Measurements from ENCODE around the gene ZNF500.
"Not testable (repeated sequence)": the region's sequence is repeated elsewhere in the genome, so short reads cannot be mapped to it uniquely, and the experiment has no call there.

Gene ZNF500

DNA sequence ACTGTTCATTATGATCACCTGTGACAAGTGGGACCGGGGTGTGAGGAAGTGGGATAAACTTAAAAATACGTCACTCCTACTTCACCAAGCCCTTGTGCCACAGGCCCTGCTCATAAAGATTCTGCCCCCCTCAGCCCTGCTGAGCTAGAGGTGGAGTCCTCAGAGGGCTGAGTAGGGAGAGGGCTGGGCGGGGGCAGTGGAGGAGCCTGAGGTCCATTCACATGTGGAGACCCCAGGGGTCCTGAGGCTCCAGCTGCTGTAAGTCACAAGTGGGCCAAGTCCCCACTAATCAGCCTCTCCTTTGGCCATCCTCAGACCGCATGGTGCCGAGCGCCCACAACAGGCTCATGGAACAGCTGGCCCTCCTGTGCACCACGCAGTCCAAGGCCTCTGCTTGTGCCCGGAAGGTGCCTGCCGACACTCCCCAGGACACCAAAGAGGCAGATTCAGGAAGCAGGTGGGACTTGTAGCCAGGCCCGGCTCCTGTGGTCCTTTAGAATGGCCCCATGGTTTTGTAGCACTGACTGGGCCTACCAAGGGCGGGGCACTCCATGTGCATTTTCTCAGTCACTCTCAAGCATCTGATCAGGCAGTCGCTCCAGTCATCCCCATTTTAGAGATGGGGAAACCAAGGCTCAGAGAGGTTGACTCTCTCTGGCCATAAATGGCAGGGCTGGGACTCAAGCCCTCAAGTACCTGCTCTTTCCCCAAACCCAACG, 22.2 kb downstream of the ZNF500 start:
- DNase-seq (ENCODE audit: low spot score), result no peak

DNA sequence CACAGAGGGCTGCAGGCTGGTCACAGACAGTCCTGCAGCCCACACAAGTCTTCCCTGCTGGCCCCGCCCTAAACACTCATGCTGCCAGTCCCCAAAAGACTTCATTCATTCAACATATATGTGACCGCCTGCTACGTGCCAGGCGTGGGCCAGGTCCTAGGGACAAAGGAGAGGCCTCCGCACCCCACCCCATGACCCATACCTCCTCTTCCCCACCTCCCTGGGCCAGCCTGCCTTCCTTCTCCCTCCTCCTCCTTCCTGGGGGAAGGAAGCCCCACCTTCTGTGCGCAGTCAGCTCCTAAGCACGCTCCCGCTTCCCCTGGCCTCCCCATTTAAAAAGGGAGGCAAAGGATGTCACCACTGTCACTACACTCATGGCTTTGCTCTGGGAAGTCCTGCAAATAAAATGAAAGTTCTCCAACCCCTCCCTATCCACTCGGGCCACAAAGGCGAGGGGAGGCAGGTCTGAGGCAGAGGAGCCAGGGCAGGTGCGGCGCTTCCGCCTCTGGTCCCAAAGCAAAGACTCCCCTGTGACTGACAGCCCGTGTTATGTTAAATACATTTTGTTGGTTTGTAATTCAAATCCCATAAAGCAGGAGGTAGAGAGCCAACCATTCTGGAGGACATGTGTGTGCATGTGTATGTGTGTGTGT, 23.6 kb downstream of the ZNF500 start:
- no peak for DNase-seq (ENCODE audit: low spot score)

DNA sequence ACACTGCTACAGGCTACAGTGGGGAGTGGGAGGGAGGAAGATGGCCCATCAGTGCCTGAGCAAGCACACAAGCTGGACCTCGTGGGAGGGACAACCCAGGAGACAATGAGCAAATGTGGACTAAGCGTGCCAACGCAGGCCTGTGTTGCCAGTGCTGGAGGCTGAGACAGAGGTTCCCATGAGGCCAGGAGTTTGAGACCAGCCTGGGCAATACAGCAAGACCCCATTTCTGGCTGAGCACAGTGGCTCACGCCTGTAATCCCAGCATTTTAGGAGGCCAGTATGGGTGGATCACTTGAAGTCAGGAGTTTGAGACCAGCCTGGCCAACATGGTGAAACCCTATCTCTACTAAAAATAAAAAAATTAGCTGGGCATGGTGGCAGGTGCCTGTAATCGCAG, 28.6 kb downstream of the ZNF500 start:
- DNase-seq (ENCODE audit: low spot score), result not testable (repeated sequence)

DNA sequence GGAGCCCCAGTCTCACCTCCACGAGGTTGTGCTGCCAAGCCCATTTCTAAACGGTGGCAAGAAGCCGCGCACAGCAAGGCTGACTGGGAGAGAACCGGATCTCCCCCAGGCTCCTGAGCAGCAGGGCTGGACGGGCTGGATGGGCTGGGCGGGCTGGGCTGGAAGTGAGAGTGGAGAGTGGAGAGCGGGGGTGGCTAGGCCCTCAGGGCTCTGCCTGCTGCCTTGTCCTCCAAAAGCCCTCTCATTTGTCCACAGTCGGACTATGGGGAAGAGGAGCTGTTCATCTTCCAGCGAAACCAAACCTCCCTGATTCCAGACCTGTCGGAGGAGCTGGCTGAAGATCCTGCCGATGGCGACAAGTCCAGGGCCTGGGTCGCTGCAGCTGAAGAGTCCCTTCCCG, 29.4 kb downstream of the ZNF500 start:
- DNase-seq (ENCODE audit: low spot score), result no peak

DNA sequence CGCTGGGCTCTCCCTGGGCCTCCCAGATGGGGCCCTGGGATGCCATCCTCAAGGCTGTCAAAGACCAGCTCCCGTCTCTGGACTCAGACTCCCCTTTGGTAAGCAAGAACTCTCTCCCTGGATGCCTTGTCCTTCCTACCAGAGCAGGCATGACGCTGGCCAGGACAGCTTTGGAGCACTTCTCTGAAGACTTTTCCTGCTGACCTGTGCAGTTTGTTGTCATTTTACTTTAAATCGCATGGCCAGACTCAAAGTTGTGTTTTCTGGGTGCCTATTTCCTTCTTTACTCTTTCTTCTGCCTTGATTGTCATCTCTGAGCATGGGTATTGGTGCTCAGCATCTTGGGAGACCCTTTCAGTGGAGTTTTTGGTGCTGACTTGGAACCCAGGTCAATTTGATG, 30.4 kb downstream of the ZNF500 start:
- no peak for DNase-seq (ENCODE audit: low spot score)

DNA sequence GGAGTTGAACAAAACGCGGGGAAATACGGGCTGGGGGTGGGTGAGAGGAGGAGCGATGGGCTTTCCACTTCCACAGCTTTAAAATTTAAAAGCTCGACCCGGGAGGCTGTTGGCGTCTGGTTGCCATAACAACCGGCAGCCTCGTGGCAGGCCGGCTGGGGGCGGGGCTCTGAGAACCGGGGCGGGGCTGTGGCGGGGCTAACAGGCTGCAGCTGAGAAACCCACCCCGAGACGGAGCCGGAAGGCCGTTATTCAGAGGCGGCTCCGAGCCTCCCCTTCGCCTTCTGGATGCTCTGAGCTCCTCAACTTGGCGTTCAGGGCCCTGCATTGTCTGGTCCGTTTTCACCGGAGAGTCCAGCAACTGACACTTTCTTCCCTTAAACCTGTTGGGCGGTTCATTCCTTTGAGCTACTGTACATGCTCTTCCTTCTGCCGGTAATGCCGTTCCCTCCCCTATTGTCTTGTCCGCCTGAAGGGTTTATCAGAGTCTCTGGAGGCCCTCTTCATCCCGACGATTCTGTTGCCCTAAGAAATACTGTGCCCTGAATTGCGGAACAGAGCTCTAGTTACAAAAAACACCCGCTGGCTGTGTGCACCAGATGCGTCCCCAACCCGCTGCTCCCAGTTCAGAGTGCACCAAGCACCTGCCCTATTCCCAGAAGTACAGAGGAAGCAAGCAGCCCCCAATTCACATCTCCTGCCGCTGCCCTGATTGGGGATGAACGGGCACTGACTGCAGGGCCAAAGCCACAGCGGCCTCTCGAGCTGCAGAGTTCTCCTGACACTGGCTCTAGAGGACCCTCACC, 32.0 kb downstream of the ZNF500 start:
- DNase-seq (ENCODE audit: low spot score), result peak; percentile 93

DNA sequence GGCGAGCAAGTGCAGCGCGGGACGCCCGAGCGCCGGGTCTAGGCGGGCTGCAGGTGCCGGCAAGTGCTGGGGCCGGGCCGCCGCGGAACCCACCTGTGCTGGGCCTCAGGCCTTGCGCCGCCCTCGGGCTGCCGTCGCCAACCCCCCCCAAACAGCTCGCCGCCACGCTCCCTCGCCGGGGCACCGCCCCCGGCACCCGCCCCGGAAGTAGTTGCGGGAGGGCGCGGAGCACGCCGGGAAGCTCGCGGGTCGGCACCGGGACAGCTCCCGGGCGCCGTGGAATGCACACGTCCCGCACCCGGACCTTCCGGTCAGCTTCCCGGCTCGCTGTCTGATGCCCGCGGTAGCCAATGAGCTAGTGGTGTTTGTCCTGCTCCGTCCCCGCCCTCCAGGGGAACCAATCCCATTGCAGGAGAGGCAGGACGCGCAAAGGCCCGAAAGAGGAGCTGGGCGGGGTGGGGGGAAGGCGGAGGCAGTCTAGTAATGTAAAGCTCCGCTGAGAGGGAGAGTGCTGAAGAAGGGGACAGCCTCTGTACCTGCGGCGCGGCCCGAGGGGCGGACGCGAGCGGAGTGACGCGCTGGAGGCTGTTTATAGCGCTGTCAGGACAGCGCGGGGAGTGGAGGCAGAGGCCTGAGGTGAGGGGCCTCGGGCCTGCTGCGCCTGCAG, 32.8 kb downstream of the ZNF500 start, which contains the start of the genes ANKS3 and DNAAF8:
TSS of gene ANKS3 (minus strand) at position 209 of the 667 bp plus-strand sequence. CDS start 4,122 bp downstream, outside the sequence.
TSS of gene DNAAF8 (plus strand) at position 475 of the 667 bp plus-strand sequence. CDS start 1,978 bp downstream, outside the sequence.
- DNase-seq (ENCODE audit: low spot score), result peak; percentile 99

DNA sequence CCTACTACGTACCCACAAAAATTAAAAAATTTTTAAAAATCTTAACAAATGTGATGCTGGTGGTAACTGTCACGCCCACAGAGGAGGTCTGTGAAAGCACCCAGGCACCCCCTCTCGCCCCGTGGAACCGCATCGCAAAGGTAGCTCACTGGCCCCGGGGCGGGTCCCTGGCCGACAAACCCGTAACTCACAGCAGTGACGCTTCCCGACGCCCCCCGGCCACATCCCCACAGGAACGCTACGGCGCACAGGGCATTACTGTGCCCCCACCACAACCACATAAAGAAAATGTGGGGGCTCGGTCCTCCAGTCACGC, 33.3 kb downstream of the ZNF500 start:
- DNase-seq (ENCODE audit: low spot score), result no peak

DNA sequence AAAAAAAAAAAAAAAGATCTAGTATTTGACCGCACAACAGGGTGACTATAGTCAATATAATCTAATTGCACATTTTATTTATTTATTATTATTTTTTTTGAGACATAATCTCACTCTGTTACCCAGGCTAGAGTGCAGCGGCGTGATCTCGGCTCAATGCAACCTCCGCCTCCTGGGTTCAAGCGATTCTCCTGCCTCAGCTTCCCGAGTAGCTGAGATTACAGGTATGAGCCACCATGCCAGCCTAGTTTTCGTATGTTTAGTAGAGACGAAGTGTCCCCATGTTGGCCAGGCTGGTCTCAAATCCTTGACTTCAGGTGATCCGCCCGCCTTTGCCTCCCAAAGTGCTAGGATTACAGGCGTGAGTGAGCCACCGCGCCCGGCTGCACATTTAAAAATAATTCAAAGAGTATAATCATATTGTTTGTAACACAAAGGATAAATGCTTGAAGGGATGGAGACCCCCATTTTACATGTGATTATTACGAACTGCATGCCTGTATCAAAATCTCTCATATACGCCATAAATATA, 33.7 kb downstream of the ZNF500 start:
- DNase-seq (ENCODE audit: low spot score), result no peak

DNA sequence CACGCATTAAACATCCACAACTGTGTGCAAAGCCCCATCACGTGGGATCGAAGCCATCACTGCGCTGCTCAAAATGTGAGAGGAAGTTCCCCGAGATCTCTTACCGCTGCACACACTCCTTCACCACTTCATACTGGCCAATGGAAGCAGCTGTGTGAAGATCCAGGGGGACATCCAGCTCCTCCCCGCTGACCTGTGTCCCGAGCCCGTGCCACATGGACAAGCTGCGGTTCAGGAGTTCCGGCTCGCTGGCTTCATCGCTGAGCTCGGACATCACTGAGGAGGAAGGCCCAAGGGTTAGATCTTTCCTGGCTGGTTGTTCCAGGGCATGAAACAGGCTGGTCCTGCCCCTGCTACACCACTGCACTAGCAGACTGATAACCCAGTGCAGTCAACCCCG, 37.1 kb downstream of the ZNF500 start:
- no peak for DNase-seq (ENCODE audit: low spot score)

DNA sequence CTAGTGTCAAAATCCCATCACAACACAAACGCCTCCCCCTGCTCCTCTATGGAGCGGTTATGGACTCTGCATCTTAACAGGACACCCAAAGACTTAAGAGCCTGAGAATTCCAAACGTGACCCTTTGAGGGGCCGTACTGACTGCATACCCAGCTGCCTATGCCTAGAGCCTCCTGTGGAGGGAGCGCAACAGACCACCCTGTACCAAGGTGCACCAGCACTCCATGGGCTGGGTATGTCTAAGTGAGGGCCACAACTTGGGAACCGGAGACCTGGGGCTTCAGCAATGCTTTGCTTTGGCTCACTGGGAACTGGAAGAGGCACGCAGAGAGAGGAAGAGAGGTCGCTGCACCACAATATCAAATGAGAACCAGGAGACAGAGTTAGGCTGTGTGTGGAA, 38.3 kb downstream of the ZNF500 start:
- DNase-seq (ENCODE audit: low spot score), result no peak

DNA sequence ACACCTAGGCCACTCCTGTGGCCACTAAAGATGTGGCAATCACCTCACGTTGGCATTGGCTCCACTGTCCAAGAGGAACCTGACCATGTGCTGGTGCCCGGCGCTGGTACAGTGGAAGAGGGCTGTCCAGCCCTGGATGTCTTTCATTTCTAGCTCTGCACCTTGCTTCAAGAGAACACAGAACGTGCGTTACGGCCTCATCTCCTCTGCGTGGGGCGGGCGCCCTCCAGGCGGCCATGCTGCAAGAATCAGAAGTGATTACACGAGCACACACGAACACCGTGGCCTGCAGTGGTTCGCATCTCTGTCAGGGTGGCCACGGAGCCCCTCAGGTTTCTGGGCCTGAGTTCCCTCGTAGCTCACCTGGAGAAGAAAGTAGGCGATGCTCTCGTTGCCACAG, 40.3 kb downstream of the ZNF500 start:
- DNase-seq (ENCODE audit: low spot score), result no peak

DNA sequence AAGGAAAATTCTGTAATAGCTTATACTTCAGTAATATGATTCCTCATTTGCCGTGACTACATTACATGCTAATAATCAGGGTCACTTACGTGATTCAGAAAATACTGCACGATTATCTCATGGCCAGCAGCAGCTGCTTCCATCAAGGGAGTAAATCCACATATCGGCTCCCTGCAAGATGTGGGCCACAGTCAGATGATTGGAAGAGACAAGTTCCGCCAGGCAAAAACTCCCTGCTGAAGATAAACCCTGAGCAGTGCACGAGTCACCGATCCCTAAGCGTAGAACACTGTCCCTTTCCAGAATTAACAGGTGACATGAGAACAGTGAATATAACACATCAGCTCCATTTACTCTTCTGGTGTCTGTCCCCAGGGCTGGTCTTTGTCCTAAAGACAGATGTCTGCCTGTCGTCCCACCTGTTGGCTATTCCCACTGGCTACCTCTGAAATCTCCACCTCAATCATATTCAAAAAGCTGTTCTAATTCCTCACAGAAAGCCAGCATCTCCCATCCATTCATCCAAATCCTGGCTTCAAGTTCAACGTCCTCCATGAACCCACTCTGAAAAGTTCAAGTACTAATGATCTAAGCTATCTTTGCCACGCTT, 42.2 kb downstream of the ZNF500 start:
- no peak for DNase-seq (ENCODE audit: low spot score)

DNA sequence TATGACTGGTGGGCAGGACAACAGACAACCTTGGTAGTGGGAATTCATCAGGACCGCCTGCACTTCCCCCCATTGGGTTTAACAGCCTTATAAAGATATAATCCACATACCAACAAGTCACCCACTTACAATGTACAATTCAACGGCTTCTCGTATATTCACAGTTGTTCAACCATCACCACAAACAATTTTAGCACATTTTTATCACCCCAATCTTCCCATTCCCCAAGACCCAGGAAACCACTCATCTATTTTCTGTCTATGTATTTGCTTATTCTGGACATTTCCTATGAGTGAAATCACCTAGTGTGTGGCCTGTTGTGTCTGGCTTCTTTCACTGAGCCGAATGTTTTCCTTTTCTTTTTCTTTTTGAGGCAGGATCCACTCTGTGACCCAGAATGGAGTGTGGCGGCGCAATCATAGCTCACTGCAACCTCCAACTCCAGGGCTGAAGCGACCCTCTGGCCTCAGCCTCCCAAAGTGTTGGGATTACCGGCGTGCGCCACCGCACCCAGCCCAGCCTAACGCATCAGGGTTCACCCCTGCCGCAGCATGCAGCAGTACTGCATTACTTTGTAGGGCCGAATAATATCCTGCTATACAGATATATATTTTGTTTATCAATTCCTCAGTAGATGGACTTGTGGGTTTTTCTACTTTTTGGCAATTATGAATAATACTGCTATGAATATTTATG, 43.7 kb downstream of the ZNF500 start:
- DNase-seq (ENCODE audit: low spot score), result no peak

DNA sequence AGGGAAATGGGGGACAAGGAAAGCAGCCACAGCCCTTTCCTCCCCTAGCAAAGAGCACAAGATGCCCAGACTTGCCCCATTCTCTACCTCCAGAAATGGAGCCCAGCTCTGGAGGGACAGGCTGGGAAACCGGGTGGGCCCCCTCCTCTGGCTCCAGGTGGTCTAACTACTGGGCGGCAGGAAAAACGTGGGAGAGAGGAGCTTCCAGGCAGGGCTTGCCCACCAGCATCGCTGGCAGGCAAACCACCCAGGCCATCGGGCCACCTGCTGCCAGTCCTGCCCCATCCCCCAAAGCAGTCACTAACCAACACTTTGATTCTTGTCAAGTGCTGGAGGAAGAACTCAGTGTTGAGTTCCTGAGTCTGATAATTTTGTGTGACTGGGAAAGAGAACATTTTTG, 48.5 kb downstream of the ZNF500 start:
- no peak for DNase-seq (ENCODE audit: low spot score)

DNA sequence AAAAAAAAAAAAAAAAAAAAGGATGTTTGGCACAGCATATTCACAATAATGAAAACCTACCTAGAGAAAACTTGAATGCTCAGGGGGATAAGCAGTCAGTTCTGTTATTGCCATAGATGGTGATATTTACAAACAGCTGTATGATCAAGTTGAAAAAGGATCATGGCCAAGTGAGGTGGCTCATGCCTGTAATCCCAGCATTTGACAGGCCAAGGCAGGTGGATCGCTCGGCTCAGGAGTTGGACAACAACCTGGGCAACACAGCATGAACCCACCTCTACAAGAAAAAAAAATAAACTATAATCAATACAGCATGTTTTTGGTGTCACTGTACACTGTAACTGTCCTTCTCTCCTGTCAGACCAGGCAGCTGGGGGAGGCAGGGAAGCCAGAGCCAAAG, 52.0 kb downstream of the ZNF500 start:
- no peak for DNase-seq (ENCODE audit: low spot score)

DNA sequence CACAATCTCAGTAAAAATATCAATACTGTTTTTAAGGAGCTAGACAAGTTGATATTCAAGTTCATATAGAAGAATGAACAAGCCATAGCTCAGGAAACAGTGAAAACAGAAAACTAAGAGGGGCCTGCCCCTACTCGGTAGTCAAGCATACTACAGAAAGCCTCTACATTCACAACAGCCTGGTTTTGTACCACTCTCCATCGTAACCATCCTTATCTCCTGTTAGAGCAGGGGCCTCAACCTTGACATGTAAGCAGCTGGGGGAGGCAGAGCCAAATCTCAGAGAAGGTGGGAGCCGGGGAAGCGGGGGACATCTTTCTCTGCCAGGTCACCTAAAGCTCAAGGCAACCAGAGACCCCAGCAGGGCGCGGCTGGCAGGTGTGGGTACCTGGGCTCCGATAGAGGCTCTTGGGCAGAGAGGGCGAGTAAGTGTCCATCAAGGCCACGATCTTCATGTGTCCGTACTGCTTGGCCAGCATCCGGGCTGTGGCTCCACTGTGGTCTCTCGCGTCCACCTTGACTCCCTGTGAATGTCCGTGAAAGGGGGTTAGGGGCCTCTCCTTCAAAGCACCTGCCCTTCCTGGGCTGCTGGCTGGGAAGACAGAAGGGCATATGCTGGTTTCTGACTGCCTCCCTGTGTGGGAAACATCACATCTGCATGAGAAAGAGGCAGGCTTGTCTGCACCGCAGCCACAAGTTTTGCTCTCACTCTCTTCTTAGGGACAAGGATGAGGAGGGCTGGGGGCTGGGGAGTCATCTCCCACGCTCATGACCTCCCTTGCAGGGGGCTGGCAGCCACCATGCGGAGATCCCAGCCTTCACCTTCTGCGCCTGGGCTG, 53.1 kb downstream of the ZNF500 start:
- DNase-seq (ENCODE audit: low spot score), result no peak

DNA sequence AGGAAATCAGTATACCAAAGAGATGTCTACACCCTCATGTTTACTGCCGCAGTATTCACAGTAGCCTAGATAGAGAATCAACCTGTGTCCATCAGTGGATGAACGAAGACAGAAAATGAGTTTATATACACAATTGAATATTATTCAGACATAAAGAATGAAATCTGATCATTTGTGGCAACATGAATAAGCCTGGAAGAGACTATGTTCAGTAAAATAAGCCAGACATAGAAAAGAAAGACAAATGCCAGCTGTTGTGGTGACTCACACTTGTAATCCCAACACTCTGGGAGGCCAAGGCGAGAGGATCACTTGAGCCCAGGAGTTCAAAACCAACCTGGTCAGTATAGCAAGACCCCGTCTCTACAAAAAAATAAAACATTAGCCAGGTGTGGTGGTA, 57.5 kb downstream of the ZNF500 start:
- DNase-seq (ENCODE audit: low spot score), result no peak

DNA sequence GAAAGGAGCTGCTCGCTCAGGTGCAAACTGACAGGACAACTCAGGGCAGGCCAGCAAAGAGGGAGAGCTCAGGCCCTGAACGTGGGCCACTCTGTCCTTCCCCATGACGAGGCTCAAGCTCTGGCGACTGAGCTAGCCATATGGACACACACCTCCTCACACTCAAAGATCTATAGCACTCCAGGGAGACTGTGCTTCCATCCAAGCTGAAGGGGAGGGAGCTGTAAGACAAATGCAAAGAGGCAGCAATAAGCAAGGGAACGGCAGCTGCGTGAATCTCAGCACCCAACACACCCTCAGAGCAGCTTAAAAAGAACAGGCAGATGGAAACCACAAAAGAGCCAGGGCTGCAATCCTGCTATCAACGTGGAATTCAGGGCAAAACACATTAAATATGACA, 60.1 kb downstream of the ZNF500 start:
- no peak for DNase-seq (ENCODE audit: low spot score)

DNA sequence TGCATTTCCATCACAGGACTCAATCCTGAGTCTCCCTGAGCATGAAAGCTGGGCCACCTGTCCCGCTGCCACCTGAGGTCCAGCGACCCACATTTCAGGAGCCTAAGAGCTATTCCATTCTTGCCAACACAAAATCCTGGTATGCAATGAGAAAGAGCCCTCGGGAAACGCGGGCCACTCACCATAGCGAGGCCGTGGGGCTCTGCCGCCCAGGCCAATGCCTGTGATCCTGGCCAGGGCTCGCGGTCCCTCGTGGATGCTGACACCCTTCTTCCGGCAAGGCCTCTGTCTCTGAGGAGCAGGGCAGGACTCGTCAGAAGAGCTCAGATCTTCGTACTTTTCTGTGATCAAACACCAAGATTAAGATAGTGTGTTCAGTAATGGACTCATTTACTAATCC, 62.0 kb downstream of the ZNF500 start:
- DNase-seq (ENCODE audit: low spot score), result no peak
